Breast epithelium (tissue), 4 donors: ENCODE data around the gene VPS13A. TPM values are rescaled to one million over a fixed set of nuclear protein-coding genes. Genes with fewer than 3 reads are reported as not detected.
"Not testable (repeated sequence)": the region's sequence is repeated elsewhere in the genome, so short reads cannot be mapped to it uniquely, and the experiment has no call there.

Source experiments
- DNase-seq, 2 donors: peaks; one replicate each; pipeline ENCODE4 v3.0.0-alpha.2; 2019; ENCODE audit warnings: low spot score in 2 of 2
- H3K27ac ChIP-seq, 2 donors: fragments of 200-600 bp; sonication (generic) in 1 of 2; one replicate each; pipeline ENCODE4 v1.5.1; 2016 to 2019; ENCODE audit warnings: mild to moderate bottlenecking in 1 of 2
- H3K27me3 ChIP-seq, 2 donors: fragments of 200-600 bp; sonication (generic) in 1 of 2; one replicate each; pipeline versions ENCODE4 v1.5.1 to v1.6.0; 2017 to 2019; ENCODE audit warnings: control low read depth in 1 of 2, mild to moderate bottlenecking in 1 of 2
- H3K36me3 ChIP-seq: fragments of 200-600 bp; one replicate; pipeline ENCODE4 v1.5.1; 2019
- H3K4me1 ChIP-seq, 2 donors: fragments of 200-600 bp; sonication (generic); one replicate each; pipeline ENCODE4 v1.5.1; 2016 to 2019; ENCODE audit warnings: control low read depth in 1 of 2
- H3K4me3 ChIP-seq, 3 donors: fragments of 200-600 bp; sonication (generic); 1 replicate in 2 of 3; 2 replicates in 1 of 3; pipeline ENCODE4 v1.5.1; 2016 to 2019; ENCODE audit warnings: mild to moderate bottlenecking in 3 of 3, moderate library complexity in 2 of 3
- H3K9me3 ChIP-seq, 2 donors: fragments of 200-600 bp; sonication (generic) in 1 of 2; one replicate each; pipeline ENCODE4 v1.5.1; 2016 to 2019; ENCODE audit warnings: control low read depth in 1 of 2
- POLR2A ChIP-seq: fragments of 450-650 bp; IDR thresholded peaks from one replicate; pipeline ENCODE4 v1.6.1; 2016; ENCODE audit warnings: antibody characterized with exemption, mild to moderate bottlenecking, moderate library complexity
- POLR2AphosphoS5 ChIP-seq, 3 donors: sonication (generic); formaldehyde crosslinking; IDR thresholded peaks; one replicate each; pipeline ENCODE4 v1.6.1; 2017; ENCODE audit warnings: antibody characterized with exemption in 3 of 3
- intact Hi-C: fragments of 100-400 bp; cut with DNase I; formaldehyde crosslinking; loops from one replicate; pipeline ENCODE4 v1.15.1; 2023; ENCODE audit warnings: low total_unique reads
- total RNA-seq, 3 donors: library from RNA; depleted of rRNA; stranded (reverse); fragments of >200 nt; gene quantifications; one replicate each; pipeline ENCODE4 v1.1.0, GENCODE V29; 2016
- TF ChIP-seq, protein P1 (sequence below), 3 donors: fragments of 450-650 bp; IDR thresholded peaks; one replicate each; pipeline ENCODE4 v1.5.1; 2016 to 2017; ENCODE audit warnings: antibody characterized with exemption in 3 of 3, mild to moderate bottlenecking in 3 of 3, moderate library complexity in 3 of 3

The VPS13A gene
- total RNA-seq, 3 donors from 2014 or later, result 26.7 to 62.2 (median 50.5) TPM

DNA sequence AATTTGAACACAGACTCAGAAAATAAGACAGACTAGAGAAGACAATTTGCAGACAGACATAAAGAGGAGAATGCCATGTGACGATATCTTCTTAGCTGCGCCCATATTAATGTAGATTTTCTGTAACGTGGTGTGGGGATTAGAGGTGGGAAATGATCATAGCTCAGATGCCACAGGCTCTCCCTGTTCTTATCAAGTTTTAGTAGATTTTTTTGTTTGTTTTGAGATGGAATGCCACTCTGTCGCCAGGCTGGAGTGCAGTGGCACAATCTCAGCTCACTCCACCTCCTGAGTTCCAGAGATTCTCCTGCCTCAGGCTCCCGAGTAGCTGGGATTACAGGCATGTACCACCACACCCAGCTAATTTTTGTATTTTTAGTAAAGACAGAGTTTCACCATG, 59.4 kb downstream of the VPS13A start:
- TF ChIP-seq POLR2AphosphoS5 (IDR thresholded peaks at IDR 0.05) (no peak), POLR2A (no peak)
- TF ChIP-seq, protein P1, sequence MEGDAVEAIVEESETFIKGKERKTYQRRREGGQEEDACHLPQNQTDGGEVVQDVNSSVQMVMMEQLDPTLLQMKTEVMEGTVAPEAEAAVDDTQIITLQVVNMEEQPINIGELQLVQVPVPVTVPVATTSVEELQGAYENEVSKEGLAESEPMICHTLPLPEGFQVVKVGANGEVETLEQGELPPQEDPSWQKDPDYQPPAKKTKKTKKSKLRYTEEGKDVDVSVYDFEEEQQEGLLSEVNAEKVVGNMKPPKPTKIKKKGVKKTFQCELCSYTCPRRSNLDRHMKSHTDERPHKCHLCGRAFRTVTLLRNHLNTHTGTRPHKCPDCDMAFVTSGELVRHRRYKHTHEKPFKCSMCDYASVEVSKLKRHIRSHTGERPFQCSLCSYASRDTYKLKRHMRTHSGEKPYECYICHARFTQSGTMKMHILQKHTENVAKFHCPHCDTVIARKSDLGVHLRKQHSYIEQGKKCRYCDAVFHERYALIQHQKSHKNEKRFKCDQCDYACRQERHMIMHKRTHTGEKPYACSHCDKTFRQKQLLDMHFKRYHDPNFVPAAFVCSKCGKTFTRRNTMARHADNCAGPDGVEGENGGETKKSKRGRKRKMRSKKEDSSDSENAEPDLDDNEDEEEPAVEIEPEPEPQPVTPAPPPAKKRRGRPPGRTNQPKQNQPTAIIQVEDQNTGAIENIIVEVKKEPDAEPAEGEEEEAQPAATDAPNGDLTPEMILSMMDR (IDR thresholded peaks at IDR 0.05), result no peak
- DNase-seq, result no peak
- H3K4me1 ChIP-seq, result no peaks in the 10 kb centered on the region
- H3K9me3 ChIP-seq, result no peaks in the 10 kb centered on the region
- H3K27ac ChIP-seq, result no peak overlapping the region
- intact Hi-C loops, result no loop called here
- H3K36me3 ChIP-seq, result no peaks in the 10 kb centered on the region
- no peak overlapping the region for H3K4me3 ChIP-seq
- H3K27me3 ChIP-seq, result no peaks in the 10 kb centered on the region

DNA sequence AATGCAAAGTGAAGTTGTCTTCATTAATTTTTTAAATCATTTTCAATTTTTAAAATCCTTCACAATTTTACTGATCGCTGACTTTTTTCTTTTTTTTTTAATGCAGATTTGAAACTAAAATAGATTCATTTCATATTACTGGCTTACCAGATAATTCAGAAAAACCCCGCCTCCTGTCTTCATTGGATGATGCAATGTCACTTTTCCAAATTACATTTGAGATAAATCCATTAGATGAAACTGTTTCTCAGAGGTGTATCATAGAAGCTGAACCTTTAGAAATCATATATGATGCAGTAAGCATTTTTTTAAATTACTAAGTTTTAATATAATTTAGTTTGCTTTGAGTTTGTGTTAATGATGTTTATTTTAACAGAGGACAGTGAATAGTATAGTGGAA, 60.6 kb downstream of the VPS13A start:
- Histone ChIP-seq H3K4me1 (no peaks in the 10 kb centered on the region), H3K9me3 (no peaks in the 10 kb centered on the region), H3K36me3 (no peaks in the 10 kb centered on the region), H3K27ac (no peak overlapping the region), H3K27me3 (no peaks in the 10 kb centered on the region), H3K4me3 (no peak overlapping the region)
- intact Hi-C loops, result no loop called here
- no peak for TF ChIP-seq POLR2AphosphoS5 (IDR thresholded peaks at IDR 0.05)
- TF ChIP-seq, protein P1 (IDR thresholded peaks at IDR 0.05), result no peak
- TF ChIP-seq POLR2A, result no peak
- DNase-seq, result no peak

DNA sequence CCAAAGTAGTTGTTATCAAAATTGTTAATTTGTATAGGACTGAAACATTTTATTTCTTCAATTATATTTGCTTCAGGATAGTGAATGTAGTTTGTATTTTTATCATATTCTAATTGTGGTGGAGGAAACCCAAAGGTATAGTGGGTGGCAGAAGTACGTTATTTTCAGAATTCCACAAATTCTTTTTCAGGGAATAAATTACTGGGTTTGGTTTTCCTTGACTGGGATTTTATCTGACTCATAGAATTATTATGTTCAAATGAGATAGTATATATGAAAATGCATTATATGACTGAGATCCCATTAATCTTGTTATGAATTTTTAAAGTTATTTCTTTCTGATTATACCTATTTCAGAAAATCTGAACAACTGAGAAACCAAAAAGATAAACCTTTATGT, 73.7 kb downstream of the VPS13A start:
- no peak for TF ChIP-seq POLR2AphosphoS5 (IDR thresholded peaks at IDR 0.05)
- TF ChIP-seq POLR2A, result no peak
- TF ChIP-seq, protein P1 (IDR thresholded peaks at IDR 0.05), result no peak
- intact Hi-C loops, result no loop called here
- Histone ChIP-seq H3K36me3 (no peaks in the 10 kb centered on the region), H3K27me3 (no peaks in the 10 kb centered on the region), H3K4me1 (no peaks in the 10 kb centered on the region), H3K9me3 (no peaks in the 10 kb centered on the region), H3K27ac (no peak overlapping the region), H3K4me3 (no peak overlapping the region)
- DNase-seq, result no peak

DNA sequence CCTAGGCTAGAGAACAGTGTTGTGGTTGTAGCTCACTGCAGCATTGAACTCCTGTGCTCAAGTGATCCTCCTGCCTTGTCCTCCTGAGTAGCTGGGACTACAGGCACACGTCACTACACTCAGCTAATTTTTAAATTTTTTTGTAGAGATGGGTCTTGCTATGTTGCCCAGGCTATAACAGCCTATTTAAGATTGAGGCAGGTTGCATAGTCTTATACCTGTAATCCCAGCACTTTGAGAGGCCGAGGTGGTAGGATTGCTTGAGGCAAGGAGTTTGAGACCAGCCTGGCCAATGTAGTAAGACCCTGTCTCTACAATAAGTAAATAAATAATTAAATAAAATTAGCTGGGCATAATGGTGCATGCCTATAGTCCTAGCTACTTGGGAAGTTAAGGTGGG, 79.9 kb downstream of the VPS13A start:
- intact Hi-C loops, result no loop called here
- no peaks in the 10 kb centered on the region for H3K4me1 ChIP-seq
- DNase-seq, result no peak
- H3K27me3 ChIP-seq, result no peaks in the 10 kb centered on the region
- H3K36me3 ChIP-seq, result no peaks in the 10 kb centered on the region
- H3K27ac ChIP-seq, result no peak overlapping the region
- H3K4me3 ChIP-seq, result no peak overlapping the region
- no peaks in the 10 kb centered on the region for H3K9me3 ChIP-seq
- TF ChIP-seq POLR2A, result no peak
- TF ChIP-seq POLR2AphosphoS5 (IDR thresholded peaks at IDR 0.05), result no peak
- TF ChIP-seq, protein P1 (IDR thresholded peaks at IDR 0.05), result no peak

DNA sequence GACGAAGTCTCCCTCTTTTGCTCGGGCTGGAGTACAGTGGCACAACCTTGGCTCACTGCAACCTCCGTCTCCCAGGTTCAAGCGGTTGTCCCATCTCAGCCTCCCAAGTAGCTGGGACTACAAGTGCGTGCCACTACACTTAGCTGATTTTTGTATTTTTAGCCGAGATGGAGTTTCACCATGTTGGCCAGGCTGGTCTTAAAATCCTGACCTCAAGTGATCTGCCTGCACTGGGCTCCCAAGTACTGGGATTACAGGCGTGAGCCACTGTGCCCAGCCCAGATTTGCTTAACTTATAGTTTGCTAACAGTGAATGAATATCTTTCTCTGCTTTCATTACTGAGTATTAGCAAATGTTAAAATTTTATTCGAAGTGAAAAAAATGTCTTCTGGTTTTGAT, 84.3 kb downstream of the VPS13A start:
- Histone ChIP-seq H3K4me3 (no peak overlapping the region), H3K27me3 (no peaks in the 10 kb centered on the region), H3K4me1 (no peaks in the 10 kb centered on the region), H3K36me3 (no peaks in the 10 kb centered on the region), H3K27ac (no peak overlapping the region), H3K9me3 (no peaks in the 10 kb centered on the region)
- intact Hi-C loops, result no loop called here
- TF ChIP-seq POLR2A, result no peak
- no peak for TF ChIP-seq POLR2AphosphoS5 (IDR thresholded peaks at IDR 0.05)
- TF ChIP-seq, protein P1 (IDR thresholded peaks at IDR 0.05), result no peak
- no peak for DNase-seq

DNA sequence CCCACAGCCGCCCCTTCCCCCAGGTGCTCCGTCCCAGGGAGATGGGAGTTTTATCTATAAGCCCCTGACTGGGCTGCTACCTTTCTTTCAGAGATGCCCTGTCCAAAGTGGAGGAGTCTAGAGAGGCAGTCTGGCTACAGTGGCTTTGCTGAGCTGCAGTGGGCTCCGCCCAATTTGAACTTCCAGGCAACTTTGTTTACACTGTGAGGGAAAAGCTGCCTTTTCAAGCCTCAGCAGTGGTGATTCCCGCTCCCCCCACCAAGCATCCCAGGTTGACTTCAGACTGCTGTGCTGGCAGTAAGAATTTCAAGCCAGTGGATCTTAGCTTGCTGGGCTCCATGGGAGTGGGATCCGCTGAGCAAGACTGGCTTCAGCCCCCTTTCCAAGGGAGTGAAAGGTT, 90.4 kb downstream of the VPS13A start:
- H3K4me1 ChIP-seq, H3K27me3 ChIP-seq, H3K36me3 ChIP-seq, DNase-seq, H3K4me3 ChIP-seq, H3K9me3 ChIP-seq, H3K27ac ChIP-seq, intact Hi-C loops: not testable (repeated sequence)
